ENCODE data around the gene SULT1A1.
"Not testable (repeated sequence)": the region's sequence is repeated elsewhere in the genome, so short reads cannot be mapped to it uniquely, and the experiment has no call there.

The SULT1A1 gene

GRCh38 chr16:28590384-28591340 lies 19.2 kb downstream of the SULT1A1 start:
- no peak for DNase-seq

GRCh38 chr16:28589930-28590329 lies 19.9 kb downstream of the SULT1A1 start:
- no peak for DNase-seq

GRCh38 chr16:28589069-28589468 lies 20.8 kb downstream of the SULT1A1 start:
- no peak for DNase-seq

GRCh38 chr16:28587386-28587785 lies 22.5 kb downstream of the SULT1A1 start:
- DNase-seq, result no peak

- DNase-seq, result no peak
These were observed 23.4 kb downstream of the SULT1A1 start for GRCh38 chr16:28586466-28586865.

- DNase-seq, result no peak
These were observed 24.2 kb downstream of the SULT1A1 start for GRCh38 chr16:28585674-28586073.

GRCh38 chr16:28580726-28581315 lies 29.0 kb downstream of the SULT1A1 start:
- no peak for DNase-seq

- DNase-seq, result no peak
These were observed 34.3 kb downstream of the SULT1A1 start for GRCh38 chr16:28575446-28576109.

GRCh38 chr16:28574925-28575324 lies 34.9 kb downstream of the SULT1A1 start:
- DNase-seq, result no peak

- DNase-seq, result no peak
These were observed 35.8 kb downstream of the SULT1A1 start for GRCh38 chr16:28573738-28574718.

GRCh38 chr16:28572696-28573510 lies 36.9 kb downstream of the SULT1A1 start:
- no peak for DNase-seq

- DNase-seq, result no peak
These were observed 39.7 kb downstream of the SULT1A1 start for GRCh38 chr16:28569968-28570752.

GRCh38 chr16:28569021-28569420 lies 40.8 kb downstream of the SULT1A1 start:
- no peak for DNase-seq

- no peak for DNase-seq
These were observed 42.6 kb downstream of the SULT1A1 start for GRCh38 chr16:28567292-28567691.

GRCh38 chr16:28566233-28566925 lies 43.5 kb downstream of the SULT1A1 start:
- DNase-seq, result not testable (repeated sequence)

- no peak for DNase-seq
These were observed 46.6 kb downstream of the SULT1A1 start for GRCh38 chr16:28563218-28563617.

GRCh38 chr16:28562199-28562598 lies 47.6 kb downstream of the SULT1A1 start:
- DNase-seq, result no peak

- no peak for DNase-seq
These were observed 48.2 kb downstream of the SULT1A1 start for GRCh38 chr16:28561557-28562187.

- no peak for DNase-seq
These were observed 51.4 kb downstream of the SULT1A1 start for GRCh38 chr16:28558456-28558855.

- DNase-seq, result no peak
These were observed 52.9 kb downstream of the SULT1A1 start for GRCh38 chr16:28556914-28557320.
